CD4-positive, alpha-beta T cell treated with Interleukin-17A for 4 hours (primary cell): Measurements from ENCODE around the gene COQ4.
"Not testable (repeated sequence)": the region's sequence is repeated elsewhere in the genome, so short reads cannot be mapped to it uniquely, and the experiment has no call there.

Experiments used
- DNase-seq: peaks from one replicate; pipeline ENCODE4 v3.0.0-alpha.2; 2020; ENCODE audit warnings: mixed read lengths

Gene COQ4

DNA sequence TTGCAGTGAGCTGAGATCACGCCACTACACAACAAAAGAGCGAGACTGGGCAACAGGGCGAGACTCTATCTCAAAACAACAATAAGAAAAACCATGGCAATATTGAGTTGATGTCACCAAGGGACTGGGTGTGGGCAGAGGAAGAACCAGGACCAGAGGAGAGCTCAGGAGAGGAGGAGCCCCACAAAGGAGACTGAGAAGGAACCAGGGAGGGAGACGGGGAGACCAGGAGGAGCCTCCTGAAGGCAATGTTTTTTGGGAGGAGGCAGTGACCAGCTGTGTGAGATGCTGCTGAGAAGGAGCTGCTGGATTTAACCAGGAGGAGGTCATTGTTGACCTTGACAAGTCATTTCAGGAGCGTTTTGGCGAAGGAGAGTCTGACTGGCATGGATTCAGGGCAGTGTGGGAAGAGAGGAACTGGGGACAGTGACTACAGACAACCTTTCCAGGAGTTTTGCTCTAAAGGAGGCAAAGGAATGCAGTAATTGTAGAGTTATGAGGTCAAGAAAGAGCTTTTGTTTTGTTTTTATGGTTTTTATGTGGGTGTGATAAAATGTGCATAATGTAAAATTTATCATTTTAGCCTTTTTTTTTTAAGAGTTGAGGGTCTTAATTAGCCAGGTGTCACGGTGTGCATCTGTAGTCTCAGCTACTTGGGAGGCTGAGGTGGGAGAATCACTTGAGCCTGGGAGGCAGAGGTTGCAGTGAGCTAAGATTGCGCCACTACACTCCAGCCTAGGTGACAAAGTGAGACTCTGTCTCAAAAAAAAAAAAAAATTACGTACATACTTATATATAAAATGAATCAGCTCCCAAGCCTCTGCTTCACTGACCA lies 18.3 kb upstream of the COQ4 start:
- DNase-seq = no peak

DNA sequence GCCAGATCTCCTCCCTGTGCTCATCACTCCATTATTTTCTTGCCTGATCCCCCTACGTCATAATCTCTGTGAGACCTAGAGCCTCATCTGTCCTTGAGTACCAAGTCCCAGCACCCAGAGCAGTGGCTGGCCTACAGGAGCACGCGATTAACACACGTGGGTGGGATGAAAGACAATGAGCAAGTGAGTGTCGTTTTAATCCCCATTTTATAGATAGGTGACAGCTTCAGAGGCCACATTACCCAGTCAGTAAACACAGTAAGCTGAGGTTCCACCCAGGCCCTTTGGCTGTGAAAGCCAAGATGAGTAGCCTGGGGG lies 17.7 kb upstream of the COQ4 start:
- no peak for DNase-seq

GRCh38 chr9:128309551-128309950 lies 13.1 kb upstream of the COQ4 start:
- DNase-seq = no peak

GRCh38 chr9:128310461-128310860 lies 12.2 kb upstream of the COQ4 start:
- DNase-seq = no peak

DNA sequence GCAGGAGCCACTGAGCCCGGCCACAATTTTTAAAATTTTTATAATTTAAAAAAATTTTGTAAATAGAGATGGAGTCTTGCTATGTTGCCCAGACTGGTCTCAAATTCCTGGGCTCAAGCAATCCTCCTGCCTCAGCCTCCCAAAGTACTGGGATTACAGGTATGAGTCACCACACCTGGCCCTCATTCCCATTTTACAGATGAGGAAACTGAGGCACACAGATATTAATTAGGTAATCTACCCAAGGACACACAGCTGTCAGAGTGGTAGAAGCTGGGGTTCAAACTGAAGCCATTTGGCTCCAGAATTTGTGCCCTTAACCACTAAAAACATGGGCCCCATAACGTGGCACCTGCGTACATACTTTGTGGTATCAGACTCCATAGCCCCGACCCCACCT lies 7.9 kb upstream of the COQ4 start:
- DNase-seq = no peak

- DNase-seq = no peak
Measured at GRCh38 chr9:128316421-128316820, 6.2 kb upstream of the COQ4 start.

DNA sequence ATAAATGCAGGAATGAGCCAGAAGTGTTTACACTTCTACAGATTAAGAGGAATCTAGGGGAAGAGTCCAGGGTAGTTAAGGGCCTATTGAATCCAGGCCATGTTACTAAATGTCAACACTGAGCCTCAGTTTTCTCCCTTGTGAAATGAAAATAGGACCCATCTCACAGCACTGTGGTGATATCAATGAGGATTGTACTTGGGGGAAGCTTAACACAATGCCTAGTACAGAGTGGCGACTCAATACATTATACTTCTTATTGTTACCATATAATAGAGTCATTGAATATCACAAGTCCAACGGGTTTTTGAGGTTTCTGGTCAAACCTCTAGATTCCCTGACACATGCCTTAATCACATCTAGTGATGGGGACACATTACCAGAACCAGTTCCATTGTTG lies 5.0 kb upstream of the COQ4 start:
- DNase-seq = no peak

GRCh38 chr9:128321343-128321742 lies 1.3 kb upstream of the COQ4 start:
- no peak for DNase-seq

GRCh38 chr9:128321879-128322403 lies 698 bp upstream of the COQ4 start:
- DNase-seq = no peak

- DNase-seq = no peak
Measured at GRCh38 chr9:128323212-128323730, 632 bp downstream of the COQ4 start.

- DNase-seq = no peak
Measured at GRCh38 chr9:128323791-128324190, 1.2 kb downstream of the COQ4 start.

GRCh38 chr9:128324401-128324800 lies 1.8 kb downstream of the COQ4 start:
- no peak for DNase-seq

GRCh38 chr9:128325629-128326028 lies 3.0 kb downstream of the COQ4 start:
- DNase-seq = no peak

DNA sequence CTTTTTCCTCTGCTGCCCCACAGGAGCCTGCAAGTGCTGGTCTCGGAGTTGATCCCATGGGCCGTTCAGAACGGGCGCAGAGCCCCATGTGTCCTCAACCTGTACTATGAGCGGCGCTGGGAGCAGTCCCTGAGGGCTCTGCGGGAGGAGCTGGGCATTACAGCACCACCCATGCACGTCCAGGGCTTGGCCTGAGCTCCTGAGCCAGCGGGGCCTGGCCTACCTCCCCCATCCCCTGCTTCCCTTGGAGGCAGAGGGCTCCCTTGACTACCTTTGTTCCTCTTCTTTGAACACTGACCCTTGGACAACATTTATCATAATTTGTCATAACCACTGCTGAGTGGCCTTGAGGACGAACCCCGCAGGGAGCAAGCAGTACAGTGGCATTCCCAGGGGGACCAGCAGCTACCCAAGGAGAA lies 10.8 kb downstream of the COQ4 start:
- DNase-seq = no peak

DNA sequence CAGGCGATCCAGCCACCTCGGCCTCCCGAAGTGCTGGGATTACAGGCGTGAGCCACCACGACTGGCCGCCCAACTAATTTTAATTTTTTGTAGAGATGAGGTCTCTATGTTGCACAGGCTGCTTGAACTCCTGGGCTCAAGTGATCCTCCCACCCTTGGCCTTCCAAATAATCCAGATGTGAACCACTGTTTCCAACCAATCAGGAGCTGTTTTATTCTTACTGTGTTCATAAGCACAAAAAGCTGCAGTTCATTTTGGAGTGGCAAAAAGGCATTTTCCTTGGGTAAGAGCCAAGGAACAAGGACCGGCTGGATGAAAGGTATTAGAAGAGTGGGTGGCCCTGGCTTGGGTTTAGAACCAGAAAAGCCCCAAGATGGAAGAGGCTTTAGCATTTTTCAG lies 12.5 kb downstream of the COQ4 start:
- DNase-seq = no peak

DNA sequence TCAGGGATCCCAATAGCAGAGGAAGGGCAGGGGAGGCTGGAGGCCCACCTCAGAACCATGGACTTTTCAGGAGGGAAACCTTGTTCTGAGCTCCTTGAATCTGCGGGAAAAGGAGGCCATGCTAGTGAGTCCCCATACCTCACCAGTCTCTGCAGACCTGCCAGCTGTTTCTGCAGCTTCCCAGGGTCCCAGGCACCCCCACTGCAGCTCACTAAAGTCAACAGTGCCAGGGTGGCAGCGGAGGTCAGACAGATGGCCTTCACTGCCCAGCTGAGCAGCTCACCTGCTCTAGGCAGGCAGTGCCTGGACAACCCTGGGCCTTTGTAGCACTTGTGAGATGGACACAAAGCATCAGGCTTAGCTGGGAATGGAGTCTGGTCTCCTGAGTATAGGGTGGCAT lies 13.3 kb downstream of the COQ4 start:
- DNase-seq = no peak

- DNase-seq = no peak
Measured at GRCh38 chr9:128337936-128338335, 15.3 kb downstream of the COQ4 start.

- DNase-seq = not testable (repeated sequence)
Measured at GRCh38 chr9:128338852-128339614, 16.4 kb downstream of the COQ4 start.

- peak; percentile 86 for DNase-seq
Measured at GRCh38 chr9:128339761-128340690, 17.4 kb downstream of the COQ4 start, which contains the start of gene SLC27A4. Gene SLC27A4 (plus strand): TSS chr9:128340527. CDS start chr9:128343133, 2,606 bp downstream.

DNA sequence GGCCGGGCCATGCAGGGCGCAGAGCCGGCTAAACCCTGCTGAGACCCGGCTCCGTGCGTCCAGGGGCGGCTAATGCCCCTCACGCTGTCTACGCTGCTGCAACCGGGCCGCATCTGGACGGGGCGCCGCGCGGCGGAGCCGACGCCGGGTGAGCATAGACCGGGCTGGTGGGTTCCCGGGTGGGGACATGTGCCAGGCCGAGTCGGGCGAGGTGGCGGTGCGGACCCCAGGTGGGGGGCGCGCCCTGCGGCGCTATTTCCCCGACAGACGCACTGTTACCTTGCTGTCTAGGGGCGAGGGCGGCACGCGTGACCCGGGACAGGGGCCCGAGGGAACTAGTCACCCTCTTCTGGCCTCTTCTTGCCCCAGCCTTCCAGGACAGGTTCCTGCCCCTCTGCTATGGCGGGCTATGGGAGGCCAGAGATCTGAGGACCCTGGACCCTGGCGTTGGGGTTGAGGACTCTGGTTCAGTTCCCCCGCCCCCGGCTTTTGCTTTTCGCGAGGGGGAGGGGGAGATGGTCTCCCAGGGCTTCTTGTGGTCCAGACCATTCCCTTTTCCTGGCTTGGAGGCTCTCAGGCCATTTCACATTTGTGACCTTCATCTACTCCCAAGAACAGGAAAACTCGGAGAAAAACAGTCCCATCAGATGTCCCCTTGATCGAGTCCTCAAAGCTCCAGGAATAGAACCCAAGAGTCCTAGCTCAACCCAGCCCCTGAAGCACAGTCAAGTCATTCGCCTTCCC lies 18.2 kb downstream of the COQ4 start:
- no peak for DNase-seq

GRCh38 chr9:128341435-128341849 lies 18.8 kb downstream of the COQ4 start:
- peak; percentile 73 for DNase-seq
